22Rv1 (cell line): ENCODE measurements around the gene APOM.

ENCODE experiments used
- CTCF ChIP-seq: fragments of 450-650 bp; IDR thresholded peaks from 2 replicates; pipeline ENCODE4 v1.5.1; 2017; ENCODE audit warnings: mild to moderate bottlenecking
- ZFX ChIP-seq: fragments of 450-650 bp; IDR thresholded peaks from 2 replicates; pipeline ENCODE4 v1.6.1; 2017; ENCODE audit warnings: antibody characterized with exemption, borderline replicate concordance

GRCh38 chr6:31663126-31663960, 7.6 kb downstream of the APOM start:
- no peak for TF ChIP-seq CTCF
- no peak for TF ChIP-seq ZFX
